ENCODE results near the gene CTNNBIP1. TPM values are rescaled to one million over a fixed set of nuclear protein-coding genes. Genes with fewer than 3 reads are reported as not detected.

CTNNBIP1 gene
- total RNA-seq, 1 donor from 2014 or later: 106 TPM

- peaks cover 18% of the 10 kb centered on the region for H3K4me1 Mint-ChIP-seq (ENCODE audit: unreplicated experiment)
- no peak for DNase-seq (ENCODE audit: low spot score)
- H3K27me3 Mint-ChIP-seq (ENCODE audit: unreplicated experiment): peaks cover 13% of the 10 kb centered on the region
- peaks cover 6% of the 10 kb centered on the region for H3K36me3 Mint-ChIP-seq (ENCODE audit: low read depth, unreplicated experiment)
- H3K9me3 Mint-ChIP-seq (ENCODE audit: unreplicated experiment): no peaks in the 10 kb centered on the region
- H3K27ac Mint-ChIP-seq (ENCODE audit: unreplicated experiment): peak overlapping the region; percentile 48
- peak overlapping the region; percentile 98 for H3K4me3 Mint-ChIP-seq (ENCODE audit: unreplicated experiment)
- no peak for TF ChIP-seq CTCF (IDR thresholded peaks at IDR 0.05; ENCODE audit: unreplicated experiment)
Observed at GRCh38 chr1:9822897-9823692, 87.0 kb downstream of the CTNNBIP1 start.

- no peak for DNase-seq (ENCODE audit: low spot score)
- Mint-ChIP-seq H3K4me3 (ENCODE audit: unreplicated experiment) (peak overlapping the region; percentile 98), H3K36me3 (ENCODE audit: low read depth, unreplicated experiment) (peaks cover 6% of the 10 kb centered on the region), H3K27ac (ENCODE audit: unreplicated experiment) (peak overlapping the region; percentile 48), H3K27me3 (ENCODE audit: unreplicated experiment) (peaks cover 13% of the 10 kb centered on the region), H3K9me3 (ENCODE audit: unreplicated experiment) (no peaks in the 10 kb centered on the region), H3K4me1 (ENCODE audit: unreplicated experiment) (peaks cover 18% of the 10 kb centered on the region)
- no peak for TF ChIP-seq CTCF (IDR thresholded peaks at IDR 0.05; ENCODE audit: unreplicated experiment)
Observed at GRCh38 chr1:9822490-9822889, 87.6 kb downstream of the CTNNBIP1 start.

- Mint-ChIP-seq H3K27ac (ENCODE audit: unreplicated experiment) (no peak overlapping the region), H3K36me3 (ENCODE audit: low read depth, unreplicated experiment) (peaks cover 6% of the 10 kb centered on the region), H3K9me3 (ENCODE audit: unreplicated experiment) (no peaks in the 10 kb centered on the region), H3K4me1 (ENCODE audit: unreplicated experiment) (peaks cover 18% of the 10 kb centered on the region), H3K27me3 (ENCODE audit: unreplicated experiment) (peaks cover 13% of the 10 kb centered on the region), H3K4me3 (ENCODE audit: unreplicated experiment) (no peak overlapping the region)
- TF ChIP-seq CTCF (IDR thresholded peaks at IDR 0.05; ENCODE audit: unreplicated experiment): no peak
- no peak for DNase-seq (ENCODE audit: low spot score)
Observed at GRCh38 chr1:9821710-9822109, 88.4 kb downstream of the CTNNBIP1 start.

- Mint-ChIP-seq H3K9me3 (ENCODE audit: unreplicated experiment) (no peaks in the 10 kb centered on the region), H3K27ac (ENCODE audit: unreplicated experiment) (no peak overlapping the region), H3K4me3 (ENCODE audit: unreplicated experiment) (no peak overlapping the region), H3K4me1 (ENCODE audit: unreplicated experiment) (peaks cover 18% of the 10 kb centered on the region), H3K36me3 (ENCODE audit: low read depth, unreplicated experiment) (peaks cover 6% of the 10 kb centered on the region), H3K27me3 (ENCODE audit: unreplicated experiment) (peaks cover 10% of the 10 kb centered on the region)
- no peak for TF ChIP-seq CTCF (IDR thresholded peaks at IDR 0.05; ENCODE audit: unreplicated experiment)
- DNase-seq (ENCODE audit: low spot score): no peak
Observed at GRCh38 chr1:9820521-9820920, 89.5 kb downstream of the CTNNBIP1 start.

- Mint-ChIP-seq H3K9me3 (ENCODE audit: unreplicated experiment) (no peaks in the 10 kb centered on the region), H3K4me1 (ENCODE audit: unreplicated experiment) (peaks cover 17% of the 10 kb centered on the region), H3K27ac (ENCODE audit: unreplicated experiment) (no peak overlapping the region), H3K27me3 (ENCODE audit: unreplicated experiment) (peaks cover 1% of the 10 kb centered on the region), H3K4me3 (ENCODE audit: unreplicated experiment) (no peak overlapping the region), H3K36me3 (ENCODE audit: low read depth, unreplicated experiment) (no peaks in the 10 kb centered on the region)
- DNase-seq (ENCODE audit: low spot score): no peak
- no peak for TF ChIP-seq CTCF (IDR thresholded peaks at IDR 0.05; ENCODE audit: unreplicated experiment)
Observed at GRCh38 chr1:9817734-9818133, 92.3 kb downstream of the CTNNBIP1 start.
